ENCODE results near the gene SEC14L6.

Gene SEC14L6

GRCh38 chr22:30537083-30537731 lies 9.3 kb downstream of the SEC14L6 start:
- DNase-seq (ENCODE audit: low read depth in 2 of 2), result no peak

- no peak for DNase-seq (ENCODE audit: low read depth in 2 of 2)
These were observed 11.4 kb downstream of the SEC14L6 start for GRCh38 chr22:30535182-30535581.

GRCh38 chr22:30531651-30532608 lies 14.6 kb downstream of the SEC14L6 start:
- DNase-seq (ENCODE audit: low read depth in 2 of 2), result no peak

GRCh38 chr22:30526656-30527055 lies 19.9 kb downstream of the SEC14L6 start:
- no peak for DNase-seq (ENCODE audit: low read depth in 2 of 2)

GRCh38 chr22:30523646-30524489 lies 22.7 kb downstream of the SEC14L6 start:
- DNase-seq (ENCODE audit: low read depth in 2 of 2), result no peak

- DNase-seq (ENCODE audit: low read depth in 2 of 2), result no peak
These were observed 25.0 kb downstream of the SEC14L6 start for GRCh38 chr22:30521368-30522156.

- no peak for DNase-seq (ENCODE audit: low read depth in 2 of 2)
These were observed 26.6 kb downstream of the SEC14L6 start for GRCh38 chr22:30519842-30520425.

GRCh38 chr22:30516731-30517130 lies 29.8 kb downstream of the SEC14L6 start:
- no peak for DNase-seq (ENCODE audit: low read depth in 2 of 2)

GRCh38 chr22:30516273-30516672 lies 30.3 kb downstream of the SEC14L6 start:
- no peak for DNase-seq (ENCODE audit: low read depth in 2 of 2)

GRCh38 chr22:30514252-30514651 lies 32.3 kb downstream of the SEC14L6 start:
- no peak for DNase-seq (ENCODE audit: low read depth in 2 of 2)

GRCh38 chr22:30513462-30513861 lies 33.1 kb downstream of the SEC14L6 start:
- no peak for DNase-seq (ENCODE audit: low read depth in 2 of 2)

GRCh38 chr22:30511911-30512310 lies 34.6 kb downstream of the SEC14L6 start:
- DNase-seq (ENCODE audit: low read depth in 2 of 2), result no peak

- DNase-seq (ENCODE audit: low read depth in 2 of 2), result no peak
These were observed 35.4 kb downstream of the SEC14L6 start for GRCh38 chr22:30511109-30511508.

GRCh38 chr22:30508216-30508615 lies 38.3 kb downstream of the SEC14L6 start:
- DNase-seq (ENCODE audit: low read depth in 2 of 2), result no peak

GRCh38 chr22:30507670-30508069 lies 38.9 kb downstream of the SEC14L6 start:
- DNase-seq (ENCODE audit: low read depth in 2 of 2), result no peak

GRCh38 chr22:30506507-30506968 lies 40.0 kb downstream of the SEC14L6 start:
- DNase-seq (ENCODE audit: low read depth in 2 of 2), result no peak

GRCh38 chr22:30503551-30503950 lies 43.0 kb downstream of the SEC14L6 start:
- no peak for DNase-seq (ENCODE audit: low read depth in 2 of 2)

GRCh38 chr22:30502911-30503310 lies 43.6 kb downstream of the SEC14L6 start:
- no peak for DNase-seq (ENCODE audit: low read depth in 2 of 2)

- no peak for DNase-seq (ENCODE audit: low read depth in 2 of 2)
These were observed 44.4 kb downstream of the SEC14L6 start for GRCh38 chr22:30502153-30502552.

- DNase-seq (ENCODE audit: low read depth in 2 of 2), result no peak
These were observed 45.9 kb downstream of the SEC14L6 start for GRCh38 chr22:30500628-30501027.
